ENCODE measurements around the gene STAP1. TPM values are rescaled to one million over a fixed set of nuclear protein-coding genes. Genes with fewer than 3 reads are reported as not detected.

The STAP1 gene
- total RNA-seq, 1 experiment from 2014 or later, result not detected

GRCh38 chr4:67535280-67535840, 23.2 kb upstream of the STAP1 start:
- Mint-ChIP-seq H3K4me3 (no peak overlapping the region), H3K27me3 (ENCODE audit: low read depth) (no peaks in the 10 kb centered on the region), H3K27ac (no peak overlapping the region), H3K4me1 (peaks cover 8% of the 10 kb centered on the region), H3K36me3 (peaks cover 63% of the 10 kb centered on the region), H3K9me3 (peaks cover 7% of the 10 kb centered on the region)
- ATAC-seq (no peak), DNase-seq (ENCODE audit: low spot score) (no peak)
- ChIA-PET CTCF (no interaction called here), POLR2A (no interaction called here)
- TF ChIP-seq FOXK1 (CRISPR knock-in tag; IDR thresholded peaks at IDR 0.05) (no peak), HMGA2 (CRISPR knock-in tag; IDR thresholded peaks at IDR 0.05) (no peak), FOXP1 (CRISPR knock-in tag; IDR thresholded peaks at IDR 0.05; ENCODE audit: borderline replicate concordance) (no peak), TP53 (CRISPR knock-in tag; IDR thresholded peaks at IDR 0.05) (no peak), IRF2 (CRISPR knock-in tag; IDR thresholded peaks at IDR 0.05; ENCODE audit: borderline replicate concordance, low read depth) (no peak), AFF4 (CRISPR knock-in tag; IDR thresholded peaks at IDR 0.05; ENCODE audit: borderline replicate concordance) (no peak), ZNF425 (CRISPR knock-in tag; conservative IDR thresholded peaks at IDR 0.05) (no peak), GTF2I (CRISPR knock-in tag; conservative IDR thresholded peaks at IDR 0.05) (no peak), NR1H2 (CRISPR knock-in tag; IDR thresholded peaks at IDR 0.05) (no peak), ZMAT4 (CRISPR knock-in tag; IDR thresholded peaks at IDR 0.05) (no peak)

GRCh38 chr4:67539830-67540229, 18.7 kb upstream of the STAP1 start:
- peaks cover 37% of the 10 kb centered on the region for H3K36me3 Mint-ChIP-seq
- H3K27me3 Mint-ChIP-seq (ENCODE audit: low read depth), result no peaks in the 10 kb centered on the region
- no peak overlapping the region for H3K4me3 Mint-ChIP-seq
- DNase-seq (ENCODE audit: low spot score) (no peak), ATAC-seq (no peak)
- no peak overlapping the region for H3K27ac Mint-ChIP-seq
- H3K4me1 Mint-ChIP-seq, result peaks cover 7% of the 10 kb centered on the region
- H3K9me3 Mint-ChIP-seq, result no peaks in the 10 kb centered on the region
- ChIA-PET CTCF (no interaction called here), POLR2A (no interaction called here)
- no peak for TF ChIP-seq NR2C2 (CRISPR knock-in tag; IDR thresholded peaks at IDR 0.05)
- TF ChIP-seq ZNF532 (CRISPR knock-in tag; IDR thresholded peaks at IDR 0.05; ENCODE audit: borderline replicate concordance), result no peak
- no peak for TF ChIP-seq ATF1 (CRISPR knock-in tag; IDR thresholded peaks at IDR 0.05)
- TF ChIP-seq ZNF263 (CRISPR knock-in tag; IDR thresholded peaks at IDR 0.05; ENCODE audit: low read depth), result no peak
- TF ChIP-seq KAT7 (CRISPR knock-in tag; IDR thresholded peaks at IDR 0.05; ENCODE audit: borderline replicate concordance), result no peak
- TF ChIP-seq MAX (CRISPR knock-in tag; IDR thresholded peaks at IDR 0.05), result no peak
- TF ChIP-seq CREB1 (CRISPR knock-in tag; IDR thresholded peaks at IDR 0.05), result no peak
- no peak for TF ChIP-seq SMAD4 (CRISPR knock-in tag; IDR thresholded peaks at IDR 0.05)
- TF ChIP-seq E2F5 (CRISPR knock-in tag; IDR thresholded peaks at IDR 0.05), result no peak
- TF ChIP-seq CREM (CRISPR knock-in tag; IDR thresholded peaks at IDR 0.05), result no peak
- TF ChIP-seq ZNF138 (CRISPR knock-in tag; conservative IDR thresholded peaks at IDR 0.05), result no peak
- no peak for TF ChIP-seq SP1 (CRISPR knock-in tag; conservative IDR thresholded peaks at IDR 0.05)
- no peak for TF ChIP-seq TP53 (CRISPR knock-in tag; IDR thresholded peaks at IDR 0.05)
- TF ChIP-seq ZNF425 (CRISPR knock-in tag; conservative IDR thresholded peaks at IDR 0.05), result no peak
